ENCODE data around the gene CYP4F11. TPM values are rescaled to one million over a fixed set of nuclear protein-coding genes. Genes with fewer than 3 reads are reported as not detected.

The CYP4F11 gene
- total RNA-seq, 2 donors from 2014 or later: not detected

Other genes starting within 250 kb of the CYP4F11 start
- not detected for gene OR10H2, start 206.5 kb downstream of the CYP4F11 start, total RNA-seq
- gene OR10H3, start 196.5 kb downstream of the CYP4F11 start, total RNA-seq: not detected
- gene OR10H5, start 146.9 kb downstream of the CYP4F11 start, total RNA-seq: not detected
- gene OR10H1, start 118.9 kb downstream of the CYP4F11 start, total RNA-seq: under 1 TPM in 1 of 2 donors, not detected in 1; 0.07 TPM
- gene CYP4F2, start 36.5 kb downstream of the CYP4F11 start, total RNA-seq: under 1 TPM in 1 of 2 donors, not detected in 1; 0.19 TPM
- gene OR10H4, start 14.5 kb upstream of the CYP4F11 start, total RNA-seq: not detected
- gene TPM4, start 142.0 kb upstream of the CYP4F11 start, total RNA-seq: 100 to 1,000 TPM; 427 to 456 TPM
- gene RAB8A, start 177.4 kb upstream of the CYP4F11 start, total RNA-seq: 10 to 100 TPM; 95.9 to 99.2 TPM
- gene HSH2D, start 209.2 kb upstream of the CYP4F11 start, total RNA-seq: 10 to 100 TPM; 29.9 to 37.2 TPM
- gene CIB3, start 239.0 kb upstream of the CYP4F11 start, total RNA-seq: not detected